Brain microvascular endothelial cell (primary cell): ENCODE measurements around the gene CENPX.

Experiments used
- DNase-seq: peaks from one replicate; pipeline ENCODE4 v3.0.0-alpha.2; 2020
- H3K27ac ChIP-seq: fragments of 250-450 bp; sonication (Bioruptor Pico); 2 replicates; pipeline ENCODE4 v1.5.1; 2020; ENCODE audit warnings: mild to moderate bottlenecking, moderate library complexity
- H3K27me3 ChIP-seq: fragments of 250-450 bp; sonication (Bioruptor Pico); replicated peaks from 2 replicates; pipeline ENCODE4 v1.5.1; 2020; ENCODE audit warnings: mild to moderate bottlenecking
- H3K36me3 ChIP-seq: fragments of 250-450 bp; sonication (Bioruptor Pico); replicated peaks from 2 replicates; pipeline ENCODE4 v1.5.1; 2020; ENCODE audit warnings: mild to moderate bottlenecking
- H3K4me3 ChIP-seq: 2 replicates; pipeline ENCODE4 v1.5.1; 2011; ENCODE audit warnings: low read depth, mild to moderate bottlenecking, control low read depth, low read length, moderate library complexity
- in situ Hi-C: cut with HindIII; loops from 2 replicates; pipeline ENCODE4 v1.10.0; 2017; ENCODE audit warnings: low sequenced_read_pairs, low pct_ligation_motif_present
- TF ChIP-seq, protein P1 (sequence below): IDR thresholded peaks from 2 replicates; pipeline ENCODE4 v1.5.1; 2011; ENCODE audit warnings: low read depth, mild to moderate bottlenecking, moderate library complexity, low read length, control low read depth, inconsistent platforms; ENCODE audit errors: missing control alignments

Gene CENPX

DNA sequence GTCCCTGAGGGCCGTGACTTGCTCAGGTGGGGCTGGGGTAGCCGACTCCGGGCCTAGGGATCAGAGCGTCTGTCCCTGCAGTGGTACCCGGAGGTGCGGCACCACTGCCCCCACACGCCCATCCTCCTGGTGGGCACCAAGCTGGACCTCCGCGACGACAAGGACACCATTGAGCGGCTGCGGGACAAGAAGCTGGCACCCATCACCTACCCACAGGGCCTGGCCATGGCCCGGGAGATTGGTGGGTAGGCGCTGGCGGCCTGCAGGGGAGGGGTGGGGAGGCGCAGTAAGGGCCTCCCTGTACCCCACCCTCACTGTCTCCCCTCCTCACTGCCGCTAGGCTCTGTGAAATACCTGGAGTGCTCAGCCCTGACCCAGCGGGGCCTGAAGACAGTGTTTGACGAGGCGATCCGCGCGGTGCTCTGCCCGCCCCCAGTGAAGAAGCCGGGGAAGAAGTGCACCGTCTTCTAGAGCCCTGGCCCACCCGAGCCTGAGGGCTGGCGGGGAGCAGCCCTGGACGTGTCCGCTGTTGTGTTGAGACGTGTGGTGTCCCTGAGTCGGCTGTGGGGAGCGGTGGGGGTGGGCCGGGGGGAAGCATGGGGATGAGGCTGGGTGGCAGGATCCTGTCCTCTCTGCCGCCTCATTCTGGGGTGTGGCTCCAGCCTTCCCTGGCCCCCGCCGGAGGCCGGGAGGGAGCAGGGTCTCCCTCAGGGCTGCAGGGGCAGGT, 10.8 kb upstream of the CENPX start:
- Histone ChIP-seq H3K27ac (no peak overlapping the region), H3K4me3 (no peak overlapping the region), H3K27me3 (no peaks in the 10 kb centered on the region), H3K36me3 (no peaks in the 10 kb centered on the region)
- in situ Hi-C loops, result loop anchor here (10.0 kb wide), 1 partner anchor 59 kb away; the partner anchor contains the start of gene ASPSCR1
- TF ChIP-seq, protein P1, sequence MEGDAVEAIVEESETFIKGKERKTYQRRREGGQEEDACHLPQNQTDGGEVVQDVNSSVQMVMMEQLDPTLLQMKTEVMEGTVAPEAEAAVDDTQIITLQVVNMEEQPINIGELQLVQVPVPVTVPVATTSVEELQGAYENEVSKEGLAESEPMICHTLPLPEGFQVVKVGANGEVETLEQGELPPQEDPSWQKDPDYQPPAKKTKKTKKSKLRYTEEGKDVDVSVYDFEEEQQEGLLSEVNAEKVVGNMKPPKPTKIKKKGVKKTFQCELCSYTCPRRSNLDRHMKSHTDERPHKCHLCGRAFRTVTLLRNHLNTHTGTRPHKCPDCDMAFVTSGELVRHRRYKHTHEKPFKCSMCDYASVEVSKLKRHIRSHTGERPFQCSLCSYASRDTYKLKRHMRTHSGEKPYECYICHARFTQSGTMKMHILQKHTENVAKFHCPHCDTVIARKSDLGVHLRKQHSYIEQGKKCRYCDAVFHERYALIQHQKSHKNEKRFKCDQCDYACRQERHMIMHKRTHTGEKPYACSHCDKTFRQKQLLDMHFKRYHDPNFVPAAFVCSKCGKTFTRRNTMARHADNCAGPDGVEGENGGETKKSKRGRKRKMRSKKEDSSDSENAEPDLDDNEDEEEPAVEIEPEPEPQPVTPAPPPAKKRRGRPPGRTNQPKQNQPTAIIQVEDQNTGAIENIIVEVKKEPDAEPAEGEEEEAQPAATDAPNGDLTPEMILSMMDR, result no peak
- DNase-seq, result no peak

DNA sequence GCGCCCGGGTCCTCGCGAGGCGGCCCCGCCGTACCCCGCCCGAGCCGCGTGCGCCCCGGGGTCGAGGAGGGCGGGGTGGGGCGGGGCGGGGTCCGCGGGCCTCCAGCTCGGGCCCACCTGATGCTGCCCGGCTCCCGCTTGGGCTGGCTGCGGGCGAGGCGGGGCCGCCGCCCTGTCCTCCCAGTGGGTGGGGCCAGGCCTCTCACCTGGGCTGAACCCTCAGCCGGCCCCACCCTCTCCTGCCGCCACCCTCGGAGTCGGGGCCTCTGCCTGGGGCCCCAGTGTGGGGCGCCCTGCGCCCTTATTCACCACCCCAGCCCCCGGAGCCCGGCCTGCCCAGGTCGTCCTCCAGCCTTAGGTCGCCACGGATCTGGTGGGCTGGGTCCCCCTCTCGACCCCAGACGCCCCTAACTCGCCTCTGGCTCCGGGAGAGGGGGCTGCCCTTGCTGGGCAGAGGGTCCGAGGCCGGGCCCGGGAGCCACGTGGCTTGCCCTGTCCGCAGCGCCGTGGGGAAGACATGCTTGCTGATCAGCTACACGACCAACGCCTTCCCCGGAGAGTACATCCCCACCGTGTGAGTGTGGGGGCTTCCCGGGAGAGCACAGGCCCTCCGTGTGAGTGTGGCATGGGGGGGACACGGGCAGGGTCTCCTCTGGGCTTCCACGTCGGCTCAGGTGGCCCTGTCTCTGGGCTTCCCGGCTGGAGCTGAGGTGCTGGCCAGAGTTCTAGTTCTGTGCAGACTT, 9.4 kb upstream of the CENPX start:
- in situ Hi-C loops, result loop anchor here (10.0 kb wide), 1 partner anchor 57 kb away; the partner anchor contains the start of gene ASPSCR1
- Histone ChIP-seq H3K36me3 (no peaks in the 10 kb centered on the region), H3K27ac (no peak overlapping the region), H3K4me3 (peak overlapping the region; percentile 57), H3K27me3 (no peaks in the 10 kb centered on the region)
- TF ChIP-seq, protein P1, result no peak
- no peak for DNase-seq

DNA sequence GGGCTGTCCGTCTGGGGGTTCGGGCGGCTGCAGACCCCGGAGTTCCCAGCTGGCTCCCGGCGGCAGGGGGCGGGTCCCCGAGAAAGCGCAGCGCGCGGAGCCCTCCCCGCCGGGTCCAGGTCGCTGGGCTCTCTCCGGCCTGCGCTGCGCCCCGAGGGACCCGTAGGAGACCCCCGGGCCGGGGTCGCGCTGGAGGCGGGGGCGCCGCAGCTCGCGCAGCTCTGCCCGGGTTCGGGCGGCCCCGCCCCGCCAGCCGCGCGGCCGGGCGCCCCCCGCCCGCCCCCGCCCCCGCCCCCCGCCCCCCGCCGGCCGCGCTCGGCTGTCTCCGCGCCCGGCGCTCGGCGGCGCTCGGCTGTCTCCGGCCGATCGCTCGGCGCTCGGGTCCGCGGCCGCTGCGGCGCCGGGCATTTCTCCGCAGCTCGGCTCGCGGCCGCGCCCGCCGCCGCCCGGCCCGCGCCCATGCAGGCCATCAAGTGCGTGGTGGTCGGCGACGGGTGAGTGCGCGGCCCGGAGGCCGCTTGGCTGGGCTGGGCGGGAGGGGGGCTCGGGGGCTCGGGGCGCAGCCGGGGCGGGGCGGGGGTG, 8.7 kb upstream of the CENPX start, which contains the start of gene RAC3:
Gene RAC3 (plus strand): TSS at position 376 of the 582 bp plus-strand sequence. CDS start 84 bp downstream, at position 460.
- TF ChIP-seq, protein P1, result no peak
- no peak for DNase-seq
- no peak within 1 kb of the TSS for H3K27ac ChIP-seq
- H3K36me3 ChIP-seq, result no peaks in the 10 kb centered on the region
- H3K4me3 ChIP-seq, result peak within 1 kb of the TSS; percentile 59
- no peaks in the 10 kb centered on the region for H3K27me3 ChIP-seq
- in situ Hi-C loops, result loop anchor here (10.0 kb wide), 1 partner anchor 57 kb away; the partner anchor contains the start of gene ASPSCR1

- H3K27ac ChIP-seq, result no peak overlapping the region
- peak overlapping the region; percentile 59 for H3K4me3 ChIP-seq
- peak; percentile 64 for DNase-seq
- no peaks in the 10 kb centered on the region for H3K36me3 ChIP-seq
- no peaks in the 10 kb centered on the region for H3K27me3 ChIP-seq
- TF ChIP-seq, protein P1, result peak; percentile 87
- in situ Hi-C loops, result loop anchor here (10.0 kb wide), 1 partner anchor 56 kb away; the partner anchor contains the start of gene ASPSCR1
Measured at GRCh38 chr17:82030470-82031302, 8.0 kb upstream of the CENPX start.

DNA sequence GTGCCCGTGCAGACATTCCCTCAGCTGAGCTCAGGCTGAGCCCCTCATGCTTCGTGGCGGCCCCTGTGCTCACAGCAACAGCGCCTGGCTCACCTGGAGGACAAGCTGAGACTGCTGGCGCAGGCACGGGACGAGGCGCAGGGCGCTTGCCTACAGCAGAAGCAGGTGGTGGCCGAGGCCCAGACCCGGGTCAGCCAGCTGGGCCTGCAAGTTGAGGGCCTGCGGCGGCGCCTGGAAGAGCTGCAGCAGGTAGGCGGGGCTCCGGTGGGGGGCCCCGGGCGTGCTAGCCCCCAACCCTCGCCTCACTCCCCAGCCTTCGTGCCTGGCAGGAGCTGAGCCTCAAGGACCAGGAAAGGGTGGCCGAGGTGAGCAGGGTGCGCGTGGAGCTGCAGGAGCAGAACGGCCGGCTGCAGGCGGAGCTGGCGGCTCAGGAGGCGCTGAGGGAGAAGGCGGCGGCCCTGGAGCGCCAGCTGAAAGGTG, 7.4 kb upstream of the CENPX start:
- in situ Hi-C loops, result loop anchor here (10.0 kb wide), 1 partner anchor 55 kb away; the partner anchor contains the start of gene ASPSCR1
- TF ChIP-seq, protein P1, result no peak
- DNase-seq, result no peak
- Histone ChIP-seq H3K27ac (no peak overlapping the region), H3K4me3 (no peak overlapping the region), H3K27me3 (no peaks in the 10 kb centered on the region), H3K36me3 (no peaks in the 10 kb centered on the region)
